Calu3 (cell line): Measurements from ENCODE around the gene C12orf43. TPM values are rescaled to one million over a fixed set of nuclear protein-coding genes. Genes with fewer than 3 reads are reported as not detected.

Experiments used
- BruUV-seq: library from RNA; stranded (reverse); fragments of 400-500 nt; replicated peaks from 2 replicates; lab custom pipeline; 2021; lab: Mats Ljungman, UMichigan
- CTCF ChIA-PET: fragments of 300-600 bp; sonication (Branson Sonifier 250); formaldehyde crosslinking; loops from one replicate; lab custom pipeline; 2022; ENCODE audit warnings: antibody characterized with exemption; lab: Charles Lee
- DNase-seq: peaks from one replicate; pipeline ENCODE4 v3.0.0; 2022
- H3K27ac Mint-ChIP-seq: one replicate; pipeline ENCODE4 v1.8.0; 2022; ENCODE audit warnings: mixed read lengths; ENCODE audit not compliant: unreplicated experiment
- H3K27me3 Mint-ChIP-seq: one replicate; pipeline ENCODE4 v1.8.0; 2022; ENCODE audit warnings: mixed read lengths; ENCODE audit not compliant: unreplicated experiment
- H3K36me3 Mint-ChIP-seq: one replicate; pipeline ENCODE4 v1.8.0; 2022; ENCODE audit warnings: mild to moderate bottlenecking, moderate library complexity, mixed read lengths; ENCODE audit not compliant: insufficient read depth, unreplicated experiment
- H3K4me1 Mint-ChIP-seq: one replicate; pipeline ENCODE4 v1.8.0; 2022; ENCODE audit warnings: mild to moderate bottlenecking, low read depth, mixed read lengths; ENCODE audit not compliant: unreplicated experiment
- H3K4me3 Mint-ChIP-seq: one replicate; pipeline ENCODE4 v1.8.0; 2022; ENCODE audit warnings: mild to moderate bottlenecking, low read depth, moderate library complexity, mixed read lengths; ENCODE audit not compliant: unreplicated experiment
- H3K9me3 Mint-ChIP-seq: one replicate; pipeline ENCODE4 v1.8.0; 2022; ENCODE audit warnings: low read depth, mixed read lengths; ENCODE audit not compliant: unreplicated experiment
- CTCF ChIP-seq: fragments of 200-600 bp; IDR thresholded peaks from one replicate; pipeline ENCODE4 v1.8.0; 2022; ENCODE audit warnings: antibody characterized with exemption; ENCODE audit not compliant: unreplicated experiment
- intact Hi-C: fragments of 100-400 bp; cut with micrococcal nuclease; formaldehyde crosslinking; loops from one replicate; pipeline ENCODE4 v1.10.0; 2022; ENCODE audit not compliant: unreplicated experiment
- total RNA-seq: library from RNA; stranded (reverse); gene quantifications from 2 replicates; pipeline ENCODE4 v1.2.3, GENCODE V29; 2022

C12orf43 gene
- total RNA-seq, 1 experiment from 2014 or later = 26.2 TPM

GRCh38 chr12:120994589-120995337 lies 21.5 kb downstream of the C12orf43 start:
- Mint-ChIP-seq H3K36me3 (peaks cover 30% of the 10 kb centered on the region), H3K4me3 (no peak overlapping the region)
- no peak for TF ChIP-seq CTCF

GRCh38 chr12:120994059-120994458 lies 22.2 kb downstream of the C12orf43 start:
- Mint-ChIP-seq H3K4me1 (no peaks in the 10 kb centered on the region), H3K27me3 (no peaks in the 10 kb centered on the region), H3K4me3 (no peak overlapping the region), H3K27ac (no peak overlapping the region), H3K9me3 (peaks cover 11% of the 10 kb centered on the region), H3K36me3 (peaks cover 31% of the 10 kb centered on the region)
- no TSS peak for BruUV-seq
- DNase-seq = no peak
- no peak for TF ChIP-seq CTCF
- intact Hi-C loops = no loop called here
- CTCF ChIA-PET = interaction anchor here (1.6 kb wide), 1 partner anchor 14 kb away, joined by 5 read pairs; no protein-coding TSS in a partner anchor

More at GRCh38 chr12:120994589-120995337, 21.5 kb downstream of the C12orf43 start:
- no peaks in the 10 kb centered on the region for H3K4me1 Mint-ChIP-seq
- H3K9me3 Mint-ChIP-seq = peaks cover 11% of the 10 kb centered on the region
- CTCF ChIA-PET = interaction anchor here (0.6 kb wide), 1 partner anchor 23 kb away, joined by 3 read pairs; no protein-coding TSS in a partner anchor
- no TSS peak for BruUV-seq
- intact Hi-C loops = no loop called here
- no peak for DNase-seq
- H3K27ac Mint-ChIP-seq = no peak overlapping the region
- no peaks in the 10 kb centered on the region for H3K27me3 Mint-ChIP-seq

GRCh38 chr12:120993496-120993895 lies 22.8 kb downstream of the C12orf43 start:
- no peak for DNase-seq
- Mint-ChIP-seq H3K36me3 (peaks cover 31% of the 10 kb centered on the region), H3K4me1 (no peaks in the 10 kb centered on the region), H3K27me3 (no peaks in the 10 kb centered on the region), H3K9me3 (peaks cover 11% of the 10 kb centered on the region), H3K4me3 (no peak overlapping the region), H3K27ac (no peak overlapping the region)
- no peak for TF ChIP-seq CTCF
- intact Hi-C loops = no loop called here
- BruUV-seq = no TSS peak
- CTCF ChIA-PET = interaction anchor here (1.2 to 1.6 kb wide), 2 partner anchors 9 to 13 kb away, joined by 3 to 5 read pairs; no protein-coding TSS in a partner anchor

GRCh38 chr12:120992989-120993388 lies 23.3 kb downstream of the C12orf43 start:
- Mint-ChIP-seq H3K36me3 (peaks cover 33% of the 10 kb centered on the region), H3K9me3 (peaks cover 14% of the 10 kb centered on the region), H3K27me3 (no peaks in the 10 kb centered on the region), H3K4me1 (no peaks in the 10 kb centered on the region), H3K27ac (no peak overlapping the region), H3K4me3 (no peak overlapping the region)
- intact Hi-C loops = no loop called here
- BruUV-seq = no TSS peak
- CTCF ChIA-PET = interaction anchor here (0.6 to 1.6 kb wide), 3 partner anchors 9 to 559 kb away, joined by 3 to 6 read pairs (median 5); no protein-coding TSS in a partner anchor
- TF ChIP-seq CTCF = no peak
- no peak for DNase-seq
